ENCODE data around the gene ZNF236.

The ZNF236 gene

DNA sequence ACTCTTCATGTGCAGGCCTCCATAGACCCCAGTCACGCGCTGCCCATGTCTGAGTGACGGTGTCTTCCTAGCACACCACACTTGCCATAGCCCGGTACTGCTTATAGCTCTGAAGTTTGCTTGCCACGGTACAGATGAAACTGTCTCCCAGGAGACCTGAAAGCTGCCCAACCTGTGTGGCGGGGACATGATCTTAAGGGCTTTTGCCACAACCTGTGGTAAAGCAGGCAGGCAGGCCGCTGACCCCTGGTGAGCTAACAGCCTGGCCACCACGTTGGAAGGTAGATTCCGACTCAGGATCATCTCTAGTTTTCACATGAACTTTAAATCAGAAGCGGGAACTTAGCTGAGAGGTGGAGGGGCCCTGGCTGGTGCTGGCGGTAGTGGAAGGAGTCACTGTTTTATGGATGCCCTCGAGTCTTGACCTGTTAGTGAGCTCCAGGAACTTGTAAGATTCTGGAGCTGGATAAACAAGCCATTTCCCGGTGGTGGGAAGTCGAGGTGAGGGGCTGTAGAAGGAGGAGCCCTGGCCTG, 153.3 kb downstream of the ZNF236 start:
- no peak for DNase-seq

- no peak for DNase-seq
These were observed 154.8 kb downstream of the ZNF236 start for GRCh38 chr18:76977108-76977621.

DNA sequence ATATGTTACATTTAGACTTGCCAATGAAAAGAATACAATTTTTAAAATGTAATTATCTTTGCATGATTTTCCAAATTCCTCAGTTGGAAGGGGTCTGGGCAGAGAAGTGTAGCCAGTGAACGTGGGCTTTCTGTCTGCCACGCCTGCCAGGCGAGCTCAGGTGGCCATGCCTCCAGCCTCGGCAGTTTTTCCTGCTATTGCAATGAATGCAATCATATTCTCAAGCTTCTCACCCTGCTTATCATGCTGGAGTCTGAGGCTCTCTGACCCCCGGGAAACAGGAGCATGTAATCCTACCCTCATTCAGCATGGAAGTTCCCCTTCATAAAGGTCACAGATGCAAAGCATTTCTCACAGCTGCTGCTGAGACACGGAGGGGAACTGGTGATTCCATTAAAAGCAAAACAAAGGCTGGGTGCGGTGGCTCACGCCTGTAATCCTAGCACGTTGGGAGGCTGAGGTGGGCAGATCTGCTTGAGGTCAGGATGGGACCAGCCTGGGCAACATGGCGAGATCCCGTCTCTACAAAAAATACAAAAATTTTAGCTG, 155.4 kb downstream of the ZNF236 start:
- no peak for DNase-seq

DNA sequence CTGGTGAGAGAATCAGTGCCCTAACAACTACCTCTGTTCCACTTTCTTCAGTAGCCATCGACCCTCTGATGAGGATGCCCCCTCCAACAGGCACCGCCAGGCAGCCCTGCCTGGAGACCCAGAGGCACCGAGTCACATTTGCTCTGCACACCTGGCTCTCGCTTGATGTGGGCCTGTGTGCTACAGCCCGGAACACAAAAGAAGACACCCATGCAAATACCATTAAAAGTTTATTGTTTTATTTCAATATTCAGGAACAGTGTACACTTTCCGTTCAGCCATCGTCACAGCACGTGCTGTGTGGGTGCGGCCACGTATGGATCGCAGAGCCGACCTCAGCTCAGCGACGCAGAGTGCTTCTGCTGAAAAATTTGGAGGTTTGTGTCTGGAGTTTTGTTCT, 156.3 kb downstream of the ZNF236 start:
- DNase-seq = no peak

DNA sequence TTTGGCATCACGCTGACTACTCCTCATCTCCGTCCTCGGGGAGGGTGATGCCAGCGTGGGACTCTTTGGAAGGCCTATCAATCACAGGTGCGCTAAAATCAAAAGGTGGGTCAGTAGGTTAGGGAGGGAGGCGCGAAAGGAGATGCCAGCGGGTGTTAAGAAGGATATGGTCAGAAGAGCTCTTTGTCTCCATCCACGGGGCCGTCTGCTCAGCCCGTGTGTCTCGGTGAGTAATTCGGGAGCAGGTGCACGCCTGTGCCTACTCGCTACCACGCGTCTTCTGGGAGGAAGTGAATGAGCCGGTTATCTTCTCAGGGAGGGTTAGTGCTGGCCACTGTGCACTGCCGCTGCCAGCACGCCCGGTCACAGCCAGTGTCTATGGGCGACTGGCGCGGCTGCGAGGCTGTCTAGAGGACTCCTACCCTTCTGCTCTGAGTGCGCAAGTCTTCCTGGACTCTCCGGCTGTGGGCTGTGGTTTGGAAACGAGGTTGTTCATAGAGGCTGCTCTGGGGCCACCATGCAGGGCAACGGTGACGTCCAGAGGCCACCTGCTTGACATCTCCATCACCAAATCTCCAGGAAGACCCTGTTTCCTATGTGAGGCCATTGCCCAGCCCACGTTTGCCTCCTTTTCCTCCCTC, 156.9 kb downstream of the ZNF236 start:
- no peak for DNase-seq

DNA sequence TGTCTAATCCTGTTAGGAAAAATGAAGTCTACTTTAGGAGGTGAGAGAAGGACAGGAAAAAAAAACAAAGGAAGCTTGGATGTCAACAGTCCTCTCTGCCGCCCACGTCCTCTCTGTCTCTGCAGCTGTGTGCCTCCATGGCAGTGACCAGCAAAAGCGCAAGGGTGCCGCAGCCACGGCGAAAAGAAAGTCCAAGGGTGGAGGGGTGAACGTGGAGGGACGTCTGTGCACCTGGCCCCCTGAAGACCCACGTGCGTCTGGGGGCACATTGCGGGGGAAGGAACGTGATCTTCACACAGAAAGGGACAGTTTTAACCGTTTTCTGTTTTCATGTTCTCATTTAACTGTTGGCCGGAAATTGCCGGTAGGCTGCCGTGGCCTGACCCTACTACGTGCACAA, 157.5 kb downstream of the ZNF236 start:
- no peak for DNase-seq

- DNase-seq = no peak
These were observed 158.5 kb downstream of the ZNF236 start for GRCh38 chr18:76980663-76981395.

GRCh38 chr18:76981396-76981968, 159.1 kb downstream of the ZNF236 start:
- no peak for DNase-seq

DNA sequence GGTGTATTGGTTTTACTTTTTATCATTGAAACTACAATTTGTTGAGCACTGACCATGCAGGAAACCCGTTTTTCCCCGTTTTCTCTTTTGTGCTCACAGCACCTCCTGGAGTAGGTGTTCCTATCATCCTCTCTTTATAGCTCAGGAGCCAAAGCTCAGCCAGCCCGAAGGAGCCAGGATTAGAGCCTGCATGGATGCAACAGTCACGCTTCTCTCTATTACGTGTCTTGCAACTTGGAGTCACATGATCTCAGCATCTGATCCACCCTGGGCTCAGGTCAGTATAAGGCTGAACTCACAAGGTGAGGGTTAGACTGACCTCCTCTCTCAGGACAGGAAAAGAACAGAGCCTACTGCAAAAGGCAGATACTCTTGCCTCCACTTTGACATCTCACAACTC, 159.7 kb downstream of the ZNF236 start:
- DNase-seq = no peak

DNA sequence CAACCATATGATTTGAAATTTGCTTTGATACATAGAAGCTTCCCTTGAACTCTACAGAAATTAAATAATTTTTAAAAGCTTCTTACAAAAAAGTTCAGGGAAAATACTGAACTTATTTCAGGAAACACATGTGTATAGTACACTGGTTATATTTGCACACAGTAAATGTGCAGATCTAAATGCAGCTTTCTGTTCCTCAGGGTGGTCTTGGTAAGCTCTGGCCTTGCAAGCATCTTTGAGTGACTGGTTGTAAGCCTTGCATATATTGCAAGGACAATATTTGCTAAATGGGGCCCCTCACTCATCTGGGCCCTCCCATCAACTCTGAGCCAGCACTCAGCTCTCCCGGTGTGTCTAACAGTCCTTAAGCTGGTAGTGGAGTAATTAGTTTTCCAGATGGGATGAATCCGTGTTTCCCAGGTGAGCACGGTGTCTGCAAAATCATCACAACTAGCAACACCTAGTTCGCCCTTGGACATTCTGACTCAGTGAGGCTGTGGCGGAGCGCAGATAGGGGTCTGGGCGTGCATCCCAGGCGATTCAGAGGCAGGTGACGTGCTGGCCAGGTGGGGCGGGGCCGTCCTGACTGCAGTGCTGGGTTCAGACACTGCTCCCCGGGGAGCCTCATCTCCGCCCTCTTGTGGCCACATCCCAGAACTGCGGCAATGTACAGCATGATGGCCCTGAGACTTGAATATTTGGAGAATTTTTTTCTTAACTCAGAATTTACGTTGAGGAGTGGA, 160.7 kb downstream of the ZNF236 start:
- DNase-seq = peak; percentile 67

GRCh38 chr18:76983613-76984051, 161.3 kb downstream of the ZNF236 start:
- DNase-seq = no peak

- no peak for DNase-seq
These were observed 162.1 kb downstream of the ZNF236 start for GRCh38 chr18:76984193-76985155.

- no peak for DNase-seq
These were observed 163.0 kb downstream of the ZNF236 start for GRCh38 chr18:76985156-76985950.

DNA sequence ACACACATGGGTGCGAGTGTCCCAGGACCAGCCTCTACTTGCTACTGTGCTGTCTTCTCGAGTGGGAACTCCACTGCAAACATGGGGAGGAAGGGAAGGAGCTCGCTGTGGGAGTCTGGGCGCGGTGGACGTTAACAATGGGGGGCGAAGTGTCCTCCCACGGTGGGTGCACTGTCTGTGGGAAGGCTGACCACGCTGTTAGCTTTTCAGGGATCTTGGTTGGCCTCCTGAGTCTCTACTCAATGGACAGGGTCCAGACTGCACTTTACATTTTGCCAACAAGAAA, 163.5 kb downstream of the ZNF236 start:
- DNase-seq = no peak

DNA sequence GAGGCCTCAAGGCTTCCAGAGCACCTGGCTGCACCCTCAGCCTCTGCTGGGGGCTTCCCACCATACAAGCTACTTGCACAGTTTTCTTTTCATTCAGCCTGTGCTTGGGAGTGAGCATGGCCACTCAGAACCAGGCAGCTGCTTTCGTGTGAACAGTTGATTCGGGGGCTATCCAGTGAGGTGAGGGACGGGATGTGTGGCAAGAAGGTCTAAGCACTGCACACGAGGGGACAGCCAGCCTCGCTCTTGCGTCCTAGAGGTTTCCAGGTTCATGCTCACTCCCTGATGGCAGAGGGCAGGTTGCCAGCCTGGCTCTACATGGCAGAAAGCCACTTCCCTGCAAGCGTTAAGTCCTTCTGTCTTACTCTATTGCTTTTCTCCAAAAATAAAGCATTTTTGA, 164.0 kb downstream of the ZNF236 start:
- DNase-seq = no peak

- no peak for DNase-seq
These were observed 165.9 kb downstream of the ZNF236 start for GRCh38 chr18:76988031-76988826.

DNA sequence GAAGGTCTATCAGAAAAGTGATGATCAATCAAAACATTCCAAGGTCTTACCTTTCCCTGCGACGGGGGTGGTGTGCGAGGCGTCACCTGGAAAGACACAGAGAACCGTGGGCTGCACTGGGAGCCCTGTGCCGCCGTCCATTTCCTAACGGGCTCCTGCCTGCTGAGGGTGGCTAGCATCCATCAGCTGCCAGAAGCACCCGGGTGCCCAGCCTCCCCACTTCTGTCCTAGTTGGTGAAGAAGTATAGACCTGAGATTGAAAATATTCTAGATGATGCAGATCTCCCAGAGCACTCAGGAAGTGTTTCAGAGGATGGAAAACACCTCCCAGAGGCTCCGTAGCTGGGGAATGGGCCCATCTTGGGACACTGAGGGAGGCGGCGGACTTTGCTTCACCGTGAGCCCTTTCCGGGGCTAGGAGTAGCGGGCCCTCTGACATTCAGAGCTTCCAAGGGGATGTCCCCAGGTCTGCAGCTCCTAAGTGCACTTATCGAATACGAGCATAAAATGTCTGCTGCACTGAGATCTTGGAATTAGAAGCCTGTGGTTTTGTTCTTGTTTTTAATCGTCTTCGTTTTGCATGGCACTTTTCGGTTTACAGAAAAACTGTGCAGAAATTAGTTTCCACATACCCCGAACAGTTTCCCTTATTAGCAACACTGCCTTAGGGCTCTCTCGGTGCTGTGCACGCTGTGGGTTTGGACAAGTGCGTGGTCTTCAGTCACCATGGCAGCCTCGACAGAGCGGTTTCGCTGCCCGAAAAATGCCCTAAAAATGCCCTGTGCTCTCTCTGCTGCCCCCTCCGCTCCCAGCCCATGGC, 166.7 kb downstream of the ZNF236 start:
- no peak for DNase-seq

DNA sequence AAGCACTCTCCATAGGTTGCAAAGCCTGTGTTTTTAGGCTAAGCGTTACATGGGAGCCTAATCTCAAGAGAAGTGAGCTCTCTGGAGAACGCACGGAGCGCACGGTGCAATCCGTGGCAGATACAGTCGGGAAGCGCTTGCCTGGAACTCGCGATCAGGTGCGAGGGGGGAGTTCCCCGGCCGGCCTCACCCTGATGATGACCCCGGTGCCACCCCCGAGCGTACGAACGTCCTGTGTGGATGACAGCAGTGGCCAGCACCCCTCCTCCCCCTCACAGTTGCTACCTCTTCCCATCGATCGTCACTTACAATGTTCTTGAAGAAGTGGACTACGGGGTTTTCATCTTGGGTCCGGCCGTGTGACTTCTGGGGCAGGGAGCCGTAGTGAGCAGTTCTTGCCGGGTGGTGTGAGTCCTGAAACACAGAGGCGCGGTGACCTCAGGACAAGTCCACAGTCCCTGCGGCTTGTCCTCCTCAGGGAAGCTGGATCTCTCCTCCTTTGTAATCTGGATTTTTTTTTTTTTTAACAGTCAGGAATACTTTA, 167.4 kb downstream of the ZNF236 start:
- no peak for DNase-seq
